ENCODE measurements around the gene AHDC1.

The AHDC1 gene

DNA sequence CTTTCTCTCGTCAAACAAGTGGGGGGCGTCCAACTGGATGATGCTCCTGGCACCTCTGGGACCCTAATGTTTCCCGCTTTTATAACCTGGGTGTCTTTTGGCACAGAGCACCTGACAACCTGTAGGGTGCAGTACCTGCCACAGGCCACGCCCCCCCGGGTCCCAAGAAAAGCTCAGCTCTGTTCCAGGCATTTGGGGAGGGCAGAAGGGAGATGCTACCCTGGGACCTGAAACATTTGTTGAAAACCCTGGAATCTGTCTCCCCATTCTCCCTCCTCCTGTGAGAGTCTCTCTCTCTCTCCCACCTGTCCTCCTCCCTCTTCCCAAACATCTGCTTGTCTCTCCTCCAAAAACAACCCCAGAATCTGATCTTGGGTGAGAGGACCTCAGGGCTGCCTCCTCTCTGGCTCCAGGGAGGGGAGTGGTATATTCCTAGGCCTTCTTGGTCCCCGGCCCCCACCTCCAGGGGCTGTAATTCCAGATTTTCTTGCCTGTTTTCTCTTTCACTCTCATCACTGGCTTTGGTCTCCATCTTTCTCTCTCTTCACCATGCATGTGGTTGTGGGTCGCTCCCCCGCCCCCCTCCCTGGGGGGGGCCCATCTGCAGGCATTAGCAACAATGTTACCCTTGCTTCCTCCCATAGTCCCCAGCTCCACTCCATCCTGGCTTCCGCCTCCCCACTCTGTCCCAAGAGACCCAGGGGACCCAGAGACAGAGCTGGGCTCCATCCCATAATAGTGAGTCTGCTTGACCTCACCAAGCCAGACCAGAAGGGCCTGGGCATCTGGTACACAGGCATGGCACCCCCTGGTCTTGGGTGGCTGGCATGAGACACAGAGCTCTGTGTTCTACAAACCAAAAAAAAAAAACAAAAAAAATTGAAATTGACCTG lies 4.1 kb downstream of the AHDC1 start:
- in situ Hi-C loops (cut with HindIII; ENCODE audit: low sequenced_read_pairs) = loop anchor here (25.0 kb wide), 1 partner anchor 188 kb away; no protein-coding TSS in a partner anchor

GRCh38 chr1:27598902-27599528 lies 4.9 kb downstream of the AHDC1 start:
- in situ Hi-C loops (cut with HindIII; ENCODE audit: low sequenced_read_pairs) = loop anchor here (25.0 kb wide), 1 partner anchor 187 kb away; no protein-coding TSS in a partner anchor

GRCh38 chr1:27598295-27598687 lies 5.7 kb downstream of the AHDC1 start:
- in situ Hi-C loops (cut with HindIII; ENCODE audit: low sequenced_read_pairs) = loop anchor here (25.0 kb wide), 1 partner anchor 186 kb away; no protein-coding TSS in a partner anchor

GRCh38 chr1:27597516-27598294 lies 6.2 kb downstream of the AHDC1 start:
- in situ Hi-C loops (cut with HindIII; ENCODE audit: low sequenced_read_pairs) = loop anchor here (25.0 kb wide), 1 partner anchor 185 kb away; no protein-coding TSS in a partner anchor

DNA sequence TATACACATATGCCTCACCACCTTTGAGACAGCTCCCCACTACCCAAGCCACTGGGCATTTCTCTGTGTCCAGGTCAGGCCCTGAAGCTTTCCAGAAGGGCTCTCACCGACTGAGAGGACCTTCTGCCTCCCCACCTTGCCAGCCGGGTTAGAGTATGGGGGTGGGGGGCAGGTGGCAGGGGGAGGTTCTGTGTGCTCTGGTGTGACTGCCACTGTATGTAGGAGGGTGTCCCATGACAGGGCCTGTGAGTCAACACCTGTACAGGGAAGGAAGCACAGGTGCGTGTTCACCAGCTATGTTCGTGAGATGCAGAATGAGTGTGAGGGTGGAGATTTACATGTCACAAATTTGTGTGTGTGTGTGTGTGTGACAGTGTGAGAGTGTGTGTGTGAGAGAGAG lies 7.0 kb downstream of the AHDC1 start:
- in situ Hi-C loops (cut with HindIII; ENCODE audit: low sequenced_read_pairs) = loop anchor here (25.0 kb wide), 1 partner anchor 185 kb away; no protein-coding TSS in a partner anchor

- in situ Hi-C loops (cut with HindIII; ENCODE audit: low sequenced_read_pairs) = loop anchor here (25.0 kb wide), 1 partner anchor 184 kb away; no protein-coding TSS in a partner anchor
These were observed 7.7 kb downstream of the AHDC1 start for GRCh38 chr1:27596261-27596660.

DNA sequence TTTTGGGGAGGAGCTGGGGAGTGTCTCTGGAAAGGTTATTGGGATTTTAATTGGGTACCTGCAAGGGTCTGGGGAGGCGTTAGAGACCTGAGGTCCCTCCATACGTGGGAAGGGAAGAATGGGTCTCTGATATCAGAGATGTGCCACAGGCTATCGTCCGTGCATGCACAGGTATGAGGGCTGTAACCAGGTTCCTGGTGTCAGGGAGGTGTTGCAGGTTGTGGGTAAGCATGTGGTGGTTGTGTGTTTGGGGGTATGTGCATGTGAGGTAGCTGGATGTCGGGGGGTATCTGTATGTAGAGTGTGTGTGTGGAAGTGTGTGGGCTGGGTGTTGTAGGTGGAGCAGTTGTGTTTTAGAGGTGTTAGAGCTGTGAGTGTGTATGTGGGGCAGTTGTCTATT lies 8.3 kb downstream of the AHDC1 start:
- in situ Hi-C loops (cut with HindIII; ENCODE audit: low sequenced_read_pairs) = loop anchor here (25.0 kb wide), 1 partner anchor 183 kb away; no protein-coding TSS in a partner anchor

GRCh38 chr1:27594564-27595510 lies 9.1 kb downstream of the AHDC1 start:
- in situ Hi-C loops (cut with HindIII; ENCODE audit: low sequenced_read_pairs) = loop anchor here (25.0 kb wide), 1 partner anchor 183 kb away; no protein-coding TSS in a partner anchor

- in situ Hi-C loops (cut with HindIII; ENCODE audit: low sequenced_read_pairs) = loop anchor here (25.0 kb wide), 1 partner anchor 182 kb away; no protein-coding TSS in a partner anchor
These were observed 10.0 kb downstream of the AHDC1 start for GRCh38 chr1:27593678-27594563.

GRCh38 chr1:27592931-27593677 lies 10.8 kb downstream of the AHDC1 start:
- in situ Hi-C loops (cut with HindIII; ENCODE audit: low sequenced_read_pairs) = loop anchor here (25.0 kb wide), 1 partner anchor 181 kb away; no protein-coding TSS in a partner anchor

DNA sequence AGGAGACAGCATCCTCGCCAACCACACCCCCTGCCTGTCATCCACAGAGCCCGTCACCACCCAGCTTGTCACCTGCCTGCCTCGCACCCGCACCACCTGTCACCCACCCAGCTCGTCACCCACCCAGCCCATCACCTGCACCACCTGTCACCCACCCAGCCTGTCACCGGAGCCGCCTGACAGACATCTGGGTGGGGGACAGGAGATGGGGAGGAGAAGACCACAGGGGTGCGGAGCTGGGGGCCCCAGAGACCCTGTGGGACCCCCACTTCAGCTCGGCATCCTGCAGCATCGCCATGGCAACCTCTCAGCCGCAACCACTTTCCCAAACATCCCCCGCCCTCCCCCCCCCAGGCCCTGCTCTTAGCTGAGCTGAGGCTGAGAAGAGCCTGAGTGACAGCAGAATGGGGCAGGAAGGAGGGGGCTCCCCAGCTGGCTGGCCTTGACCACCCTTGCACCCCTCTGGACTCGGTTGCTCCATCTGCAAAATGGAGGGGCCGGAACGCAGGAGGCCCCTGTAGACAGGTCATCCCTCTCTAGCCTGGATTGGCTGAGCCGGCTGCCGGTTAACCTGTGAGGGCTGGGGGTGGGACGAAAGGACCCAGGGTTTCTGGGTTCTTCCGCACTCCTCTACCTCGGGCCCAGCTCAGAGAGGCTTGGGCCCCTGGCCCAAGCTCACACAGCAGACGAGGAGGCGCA lies 11.6 kb downstream of the AHDC1 start:
- in situ Hi-C loops (cut with HindIII; ENCODE audit: low sequenced_read_pairs) = loop anchor here (25.0 kb wide), 1 partner anchor 180 kb away; no protein-coding TSS in a partner anchor

- in situ Hi-C loops (cut with HindIII; ENCODE audit: low sequenced_read_pairs) = loop anchor here (25.0 kb wide), 1 partner anchor 179 kb away; no protein-coding TSS in a partner anchor
These were observed 12.3 kb downstream of the AHDC1 start for GRCh38 chr1:27591622-27592021.

GRCh38 chr1:27590917-27591508 lies 12.9 kb downstream of the AHDC1 start:
- in situ Hi-C loops (cut with HindIII; ENCODE audit: low sequenced_read_pairs) = loop anchor here (25.0 kb wide), 1 partner anchor 179 kb away; no protein-coding TSS in a partner anchor

GRCh38 chr1:27589841-27590426 lies 14.0 kb downstream of the AHDC1 start:
- in situ Hi-C loops (cut with HindIII; ENCODE audit: low sequenced_read_pairs) = loop anchor here (25.0 kb wide), 1 partner anchor 178 kb away; no protein-coding TSS in a partner anchor

DNA sequence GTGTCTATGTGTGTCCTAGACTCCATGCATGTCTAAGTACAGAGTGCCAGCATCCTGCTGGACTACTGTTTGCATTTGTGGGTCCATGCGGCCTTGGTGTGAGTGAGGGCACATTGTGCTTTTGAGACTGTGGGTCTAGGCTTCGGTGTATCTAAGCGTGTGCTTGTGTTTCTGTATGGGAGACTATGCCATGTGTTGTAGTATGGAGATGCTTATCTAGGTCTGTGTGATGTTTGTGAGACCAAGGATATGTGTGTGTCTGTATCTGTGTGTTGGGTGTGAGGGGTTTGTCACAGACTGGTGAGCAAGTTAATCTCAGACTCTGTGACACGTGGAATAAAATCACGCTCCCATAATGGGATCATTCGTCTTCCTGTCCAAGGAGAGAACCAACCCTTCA lies 14.5 kb downstream of the AHDC1 start:
- in situ Hi-C loops (cut with HindIII; ENCODE audit: low sequenced_read_pairs) = loop anchor here (25.0 kb wide), 1 partner anchor 177 kb away; no protein-coding TSS in a partner anchor

Measured in DLD1 (cell line).